NCI-H2196 (cell line): Measurements from ENCODE around the gene KRT8.

ENCODE experiments used
- DNase-seq: peaks from one replicate; lab custom pipeline; 2025; ENCODE audit not compliant: unreplicated experiment; lab: John Stamatoyannopoulos, UW

Gene KRT8

DNA sequence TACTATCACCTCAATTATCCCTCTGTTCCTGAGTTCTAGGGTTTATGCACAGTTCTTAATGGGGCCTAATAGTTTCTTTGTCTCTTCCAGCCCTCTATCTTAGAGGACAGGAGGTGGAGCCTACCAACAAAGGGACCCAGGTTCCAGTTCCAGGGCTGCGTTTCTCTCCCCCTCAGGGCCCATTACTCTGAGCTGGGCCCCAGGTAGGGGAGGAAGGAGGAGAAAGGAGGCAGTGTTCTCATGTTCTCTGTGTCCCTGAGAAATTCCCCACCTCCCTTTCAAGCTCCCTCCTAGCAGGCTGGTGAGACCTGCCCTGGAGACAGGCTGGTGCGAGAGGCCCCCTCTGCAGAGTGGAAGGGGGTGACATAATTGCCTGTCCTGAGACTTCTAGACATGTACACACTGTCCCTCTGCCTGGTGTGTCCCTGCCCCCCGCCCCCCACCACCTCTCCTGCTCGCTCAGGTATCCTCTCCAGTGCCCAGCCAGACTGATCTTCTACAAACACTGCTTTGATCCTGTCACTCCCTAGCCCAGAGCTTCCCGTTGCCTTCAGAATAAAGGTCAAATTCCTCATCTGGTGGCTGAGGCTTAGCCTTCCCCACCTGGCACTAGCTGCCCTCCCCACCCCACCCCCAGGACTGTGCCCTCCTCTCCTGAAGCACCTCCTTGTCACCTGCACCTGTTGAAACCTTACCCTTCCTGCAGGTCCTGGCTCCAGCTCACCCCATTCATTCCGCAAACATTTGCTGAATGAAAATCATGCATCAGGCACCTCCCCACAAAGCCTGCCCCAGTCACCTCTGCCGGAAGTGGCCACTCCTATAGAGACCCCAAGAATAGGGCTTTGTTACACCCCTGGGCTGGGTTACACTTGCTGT is 21.1 kb upstream of the KRT8 start:
- peak; percentile 90 for DNase-seq

DNA sequence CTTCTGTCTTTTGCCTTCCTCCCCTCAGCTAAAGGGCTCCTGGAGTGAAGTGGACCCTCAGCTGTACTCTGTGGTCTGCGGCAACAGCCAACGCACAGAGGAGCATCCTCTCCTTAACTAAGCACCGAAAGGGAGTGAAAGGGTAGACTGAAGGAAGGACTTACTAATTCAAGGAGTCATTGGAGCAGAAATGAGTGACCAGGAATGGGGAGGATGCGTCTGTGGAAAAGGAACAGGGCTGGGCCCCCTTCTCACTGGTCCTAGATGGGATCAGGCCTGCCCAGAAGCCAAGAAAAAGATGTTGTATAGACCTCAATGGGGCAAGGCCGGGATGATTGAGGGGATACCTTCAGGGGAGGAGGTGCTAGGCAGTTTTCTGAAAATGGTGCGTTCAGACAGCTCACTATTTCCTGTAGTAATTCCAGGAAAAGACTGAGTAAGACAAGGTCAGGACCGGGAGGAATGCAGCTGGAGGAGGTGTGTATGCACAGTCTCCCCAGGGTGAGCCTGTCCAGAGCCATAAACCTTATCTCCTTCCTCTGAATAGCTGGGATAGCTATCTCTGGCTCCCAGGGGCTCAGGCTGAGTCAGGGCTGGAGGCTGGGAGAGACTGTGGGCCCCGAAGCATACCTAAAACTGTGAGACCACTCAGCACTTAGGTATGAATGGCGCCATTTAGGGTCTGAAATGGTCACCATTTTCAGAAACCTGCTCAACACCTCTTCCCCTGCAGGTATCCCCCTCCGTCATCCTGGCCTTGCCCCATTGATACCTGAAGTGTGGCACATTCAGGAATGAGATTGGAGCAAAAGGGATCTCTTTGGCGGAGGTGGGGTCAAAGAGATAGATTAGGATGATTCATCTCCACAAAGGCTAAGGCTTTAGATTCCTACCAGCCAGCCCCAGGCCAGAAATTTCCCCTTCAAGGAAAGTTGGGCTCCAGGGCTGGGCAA is 20.2 kb upstream of the KRT8 start:
- DNase-seq, result no peak

DNA sequence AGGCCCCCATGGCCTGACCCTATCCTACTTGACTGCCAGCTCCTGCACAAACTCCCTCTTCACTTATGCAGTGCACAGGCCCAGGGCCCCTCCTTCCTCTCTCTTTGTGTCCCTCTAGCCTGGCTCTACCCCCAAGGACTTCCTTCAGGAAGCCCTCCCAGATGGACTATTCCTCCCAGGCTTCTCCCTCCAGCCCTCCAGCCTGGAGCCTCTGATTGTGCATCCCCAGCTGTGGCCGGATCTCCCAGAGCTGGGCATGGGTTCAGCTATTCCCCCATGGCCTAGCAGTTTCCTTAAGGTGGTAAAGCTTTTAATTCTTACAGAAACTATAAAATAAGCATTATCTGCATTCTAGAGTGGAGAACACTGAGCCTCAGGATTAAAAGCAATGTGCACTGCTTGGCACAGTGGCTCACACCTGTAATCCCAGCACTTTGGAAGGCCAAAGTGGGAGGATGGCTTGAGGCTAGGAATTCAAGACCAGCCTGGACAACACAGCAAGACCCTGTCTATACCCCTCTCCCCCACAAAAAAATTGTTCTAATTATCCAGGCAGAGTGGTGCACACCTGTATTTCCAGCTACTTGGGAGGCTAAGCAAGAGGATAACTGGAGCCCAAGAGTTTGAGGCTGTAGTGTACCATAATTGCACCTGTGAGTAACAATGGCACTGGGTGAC is 16.8 kb upstream of the KRT8 start:
- no peak for DNase-seq

- no peak for DNase-seq
Measured at GRCh38 chr12:52920937-52921336, 16.1 kb upstream of the KRT8 start.

DNA sequence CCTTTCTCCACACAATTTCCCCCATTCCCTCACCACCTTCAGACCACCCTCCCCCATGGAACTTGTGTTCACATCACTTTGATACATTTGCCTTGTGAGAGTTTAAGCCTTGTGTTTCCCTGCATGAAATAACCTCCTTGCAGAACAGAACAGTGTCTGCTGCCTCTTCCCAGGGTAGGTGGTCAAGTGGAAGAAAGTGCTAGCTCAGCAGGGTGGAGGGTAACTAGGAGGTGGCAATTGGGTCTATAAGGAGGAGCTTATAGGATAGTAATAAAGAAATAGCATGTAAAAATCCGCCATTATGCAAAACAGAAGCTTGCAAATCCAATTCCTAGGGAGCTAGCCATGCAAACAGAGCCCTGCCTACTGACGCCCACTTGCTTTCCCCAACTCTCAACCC is 13.9 kb upstream of the KRT8 start:
- no peak for DNase-seq

GRCh38 chr12:52918351-52918750 is 13.5 kb upstream of the KRT8 start:
- DNase-seq, result peak; percentile 31

DNA sequence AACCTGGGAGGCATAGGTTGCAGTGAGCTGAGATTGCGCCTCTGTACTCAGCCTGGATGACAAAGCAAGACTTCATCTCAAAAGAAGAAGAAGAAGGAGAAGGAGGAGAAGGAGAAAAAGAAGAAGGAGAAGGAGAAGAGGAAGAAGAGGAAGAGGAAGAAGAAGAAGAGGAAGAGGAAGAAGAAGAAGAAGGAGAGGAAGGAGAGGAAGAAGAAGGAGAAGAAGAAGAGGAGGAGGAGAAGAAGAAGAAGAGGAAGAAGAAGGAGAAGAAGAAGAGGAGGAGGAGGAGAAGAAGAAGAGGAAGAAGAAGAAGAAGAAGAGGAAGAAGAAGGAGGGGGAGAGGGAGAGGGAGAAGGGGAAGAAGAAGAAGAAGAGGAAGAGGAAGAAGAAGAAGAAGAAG is 12.9 kb upstream of the KRT8 start:
- DNase-seq, result no peak

DNA sequence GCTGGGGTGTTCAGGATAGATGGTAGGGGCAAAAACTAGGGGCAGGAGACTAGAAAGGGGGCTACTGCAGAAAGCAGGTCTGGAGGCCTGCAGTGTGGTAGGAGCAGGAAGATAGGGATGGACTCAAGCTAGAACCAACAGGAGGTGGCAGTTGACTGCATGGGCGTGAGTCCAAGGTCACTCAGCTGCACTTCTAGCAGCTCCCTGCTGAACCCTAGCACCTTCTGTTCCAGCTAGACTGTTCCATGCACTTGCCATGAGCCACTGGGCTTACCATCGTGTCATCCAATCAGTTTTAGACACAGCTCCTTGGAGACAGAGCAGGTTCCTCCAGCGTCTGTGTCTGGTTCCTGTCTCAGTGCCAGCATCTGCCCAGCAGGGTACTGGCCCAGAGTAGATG is 11.3 kb upstream of the KRT8 start:
- no peak for DNase-seq

DNA sequence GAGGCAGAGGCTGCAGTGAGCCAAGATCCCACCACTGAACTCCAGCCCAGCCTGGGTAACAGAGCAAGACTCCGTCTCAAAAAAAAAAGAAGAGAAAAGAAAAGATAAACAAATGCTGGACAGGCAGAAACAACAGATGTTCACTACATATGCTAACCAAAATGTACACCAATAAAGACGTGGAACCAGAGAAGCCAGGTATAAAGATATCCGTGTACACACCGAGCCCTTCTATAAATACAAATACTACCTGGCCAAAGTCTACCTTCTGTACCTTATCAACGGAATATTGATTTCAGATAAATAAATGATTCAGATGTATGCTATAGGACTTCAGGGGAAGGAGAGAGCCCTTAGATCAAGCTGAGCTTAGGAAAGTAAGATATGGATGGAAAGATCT is 10.8 kb upstream of the KRT8 start:
- no peak for DNase-seq

GRCh38 chr12:52914576-52915121 is 9.8 kb upstream of the KRT8 start:
- DNase-seq, result no peak

DNA sequence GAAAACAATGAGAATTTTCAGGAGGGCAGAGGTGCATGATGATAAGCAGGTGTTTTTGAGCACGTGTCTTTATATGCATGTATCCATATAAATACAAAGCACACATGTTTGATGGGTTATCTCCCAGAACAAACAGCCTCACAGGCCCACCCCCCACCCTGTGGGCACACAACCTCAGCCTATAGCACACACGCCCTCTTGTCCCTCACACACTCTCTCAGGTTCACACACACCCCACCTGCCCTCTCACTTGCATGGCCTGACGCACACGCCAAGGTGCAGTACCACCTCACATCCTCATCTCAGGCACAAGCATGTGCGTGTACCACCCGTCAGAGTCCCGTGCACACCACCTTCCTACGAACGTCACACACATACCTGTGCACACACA is 8.6 kb upstream of the KRT8 start:
- no peak for DNase-seq

- DNase-seq, result peak; percentile 74
Measured at GRCh38 chr12:52912711-52913430, 8.0 kb upstream of the KRT8 start.

- DNase-seq, result no peak
Measured at GRCh38 chr12:52910248-52910883, 5.5 kb upstream of the KRT8 start.

DNA sequence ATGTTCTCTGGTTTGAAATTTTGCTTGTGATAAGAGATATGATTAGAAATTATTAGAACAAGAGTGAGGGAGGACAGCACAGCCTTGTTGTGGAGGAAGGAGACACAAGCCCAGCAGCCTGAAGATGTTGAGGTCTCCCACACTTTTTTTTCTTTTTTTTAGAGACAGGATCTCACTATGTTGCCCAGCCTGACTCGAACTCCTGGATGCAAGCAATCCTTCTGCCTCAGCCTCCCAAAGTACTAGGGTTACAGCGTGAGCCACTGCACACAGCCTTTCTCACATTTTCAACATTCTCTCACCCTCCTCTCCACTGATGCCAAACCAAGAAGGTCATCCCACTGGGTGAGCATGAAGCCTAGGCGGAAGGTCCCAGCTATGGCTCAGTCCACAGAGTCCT is 4.9 kb upstream of the KRT8 start:
- DNase-seq, result no peak

DNA sequence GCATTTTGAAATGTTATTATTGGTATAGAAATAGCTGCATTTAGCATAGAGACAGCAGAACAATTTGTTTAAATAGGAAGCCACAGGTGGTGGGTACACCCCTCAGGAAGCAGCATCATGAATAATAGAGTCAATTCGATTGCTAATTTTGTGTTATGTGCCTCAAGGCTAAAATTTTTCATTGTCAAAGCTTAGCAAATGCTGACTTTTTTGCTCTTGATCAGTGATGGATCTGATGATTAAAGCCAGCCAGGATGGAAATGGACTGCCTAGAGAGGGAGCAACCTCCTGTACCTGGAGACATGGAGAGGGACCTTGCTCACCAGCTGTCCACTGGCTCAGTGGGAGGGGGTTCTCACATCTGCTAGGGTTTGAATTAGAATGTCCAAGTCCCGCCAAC is 4.5 kb upstream of the KRT8 start:
- DNase-seq, result no peak

DNA sequence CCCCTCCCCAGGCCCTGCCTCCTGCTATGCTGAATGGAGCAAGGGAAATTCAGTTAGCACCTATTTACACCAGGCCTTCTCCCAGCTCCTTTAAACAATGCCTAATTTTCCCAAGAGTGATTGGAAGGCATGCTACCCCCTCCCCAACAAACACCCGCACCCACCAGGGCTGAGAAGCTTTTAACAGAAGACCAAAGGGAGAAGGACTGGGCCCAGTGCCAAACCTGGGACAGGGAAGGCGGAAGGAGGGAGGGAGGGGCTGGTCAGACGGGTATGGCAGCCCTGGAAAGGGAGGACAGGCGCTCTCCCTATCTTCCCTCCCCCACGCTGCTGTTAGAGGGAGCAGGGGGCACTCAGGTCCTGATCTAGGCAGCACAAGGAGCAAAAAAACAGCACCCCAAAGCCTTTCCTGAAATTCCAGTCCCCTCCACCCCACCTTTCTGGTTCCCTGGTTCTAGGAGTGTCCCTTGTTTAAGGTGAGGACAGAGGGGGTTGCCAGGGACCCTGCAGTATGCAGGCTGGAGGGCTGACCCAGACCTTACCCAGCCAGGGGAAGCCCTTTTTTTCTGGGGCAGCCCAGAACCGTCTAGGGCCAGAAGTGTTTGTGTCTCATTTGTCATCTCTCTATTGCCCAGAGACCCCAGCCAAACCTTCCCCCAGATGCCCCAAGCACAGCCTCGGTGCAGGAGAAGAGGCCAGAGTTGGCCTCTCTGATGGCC is 2.4 kb upstream of the KRT8 start:
- DNase-seq, result peak; percentile 85

GRCh38 chr12:52906191-52906601 is 1.3 kb upstream of the KRT8 start:
- DNase-seq, result no peak

DNA sequence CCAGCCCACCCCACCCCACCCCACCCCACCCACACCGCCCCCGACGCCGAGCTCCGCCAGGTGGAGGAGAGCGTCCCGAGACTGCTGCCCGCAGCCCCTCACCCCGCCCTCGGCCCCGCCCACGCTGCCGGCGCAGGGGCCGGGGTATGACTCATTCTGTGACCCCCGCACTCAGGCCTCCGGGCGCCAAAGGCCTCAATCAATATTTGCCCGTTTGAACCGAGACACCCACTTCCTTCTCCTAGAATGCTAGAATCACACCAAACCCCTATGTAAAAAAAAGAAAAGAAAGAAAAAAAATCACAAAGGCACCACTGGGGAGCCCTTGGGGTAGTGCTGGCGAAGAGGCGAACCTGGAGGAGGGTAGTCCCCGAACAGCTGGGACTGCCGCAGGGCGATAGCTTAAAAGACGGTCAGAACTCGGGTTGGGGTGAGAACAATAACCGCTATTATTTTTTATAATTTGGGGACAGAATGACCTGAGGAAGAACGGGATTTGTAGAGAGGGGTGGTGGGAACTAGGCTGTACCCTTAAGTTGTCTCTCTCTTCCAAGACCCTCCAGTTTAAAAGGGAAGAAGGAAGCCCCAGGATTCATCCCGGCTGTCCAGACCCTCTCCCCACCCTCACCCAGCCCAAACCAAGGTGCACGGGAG is 894 bp downstream of the KRT8 start:
- DNase-seq, result peak; percentile 38
